ENCODE results near the gene RABEP2.

RABEP2 gene

DNA sequence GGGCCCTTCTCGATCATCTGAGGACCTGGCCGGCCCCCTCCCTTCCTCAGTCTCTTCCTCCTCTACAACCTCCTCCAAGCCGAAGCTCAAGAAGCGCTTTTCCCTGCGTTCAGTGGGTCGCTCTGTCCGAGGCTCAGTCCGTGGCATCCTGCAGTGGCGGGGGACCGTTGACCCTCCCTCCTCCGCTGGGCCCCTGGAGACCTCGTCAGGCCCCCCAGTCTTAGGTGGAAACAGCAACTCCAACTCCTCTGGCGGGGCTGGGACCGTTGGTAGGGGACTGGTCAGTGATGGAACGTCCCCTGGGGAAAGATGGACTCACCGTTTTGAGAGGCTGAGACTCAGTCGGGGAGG is 58.6 kb downstream of the RABEP2 start:
- DNase-seq (ENCODE audit: low read depth), result no peak
- TF ChIP-seq, protein P1, sequence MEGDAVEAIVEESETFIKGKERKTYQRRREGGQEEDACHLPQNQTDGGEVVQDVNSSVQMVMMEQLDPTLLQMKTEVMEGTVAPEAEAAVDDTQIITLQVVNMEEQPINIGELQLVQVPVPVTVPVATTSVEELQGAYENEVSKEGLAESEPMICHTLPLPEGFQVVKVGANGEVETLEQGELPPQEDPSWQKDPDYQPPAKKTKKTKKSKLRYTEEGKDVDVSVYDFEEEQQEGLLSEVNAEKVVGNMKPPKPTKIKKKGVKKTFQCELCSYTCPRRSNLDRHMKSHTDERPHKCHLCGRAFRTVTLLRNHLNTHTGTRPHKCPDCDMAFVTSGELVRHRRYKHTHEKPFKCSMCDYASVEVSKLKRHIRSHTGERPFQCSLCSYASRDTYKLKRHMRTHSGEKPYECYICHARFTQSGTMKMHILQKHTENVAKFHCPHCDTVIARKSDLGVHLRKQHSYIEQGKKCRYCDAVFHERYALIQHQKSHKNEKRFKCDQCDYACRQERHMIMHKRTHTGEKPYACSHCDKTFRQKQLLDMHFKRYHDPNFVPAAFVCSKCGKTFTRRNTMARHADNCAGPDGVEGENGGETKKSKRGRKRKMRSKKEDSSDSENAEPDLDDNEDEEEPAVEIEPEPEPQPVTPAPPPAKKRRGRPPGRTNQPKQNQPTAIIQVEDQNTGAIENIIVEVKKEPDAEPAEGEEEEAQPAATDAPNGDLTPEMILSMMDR (IDR thresholded peaks at IDR 0.05; ENCODE audit: insufficient read depth, low read depth, low read length, missing control alignments), result no peak
- no peak overlapping the region for H3K4me3 ChIP-seq (ENCODE audit: low read length)

DNA sequence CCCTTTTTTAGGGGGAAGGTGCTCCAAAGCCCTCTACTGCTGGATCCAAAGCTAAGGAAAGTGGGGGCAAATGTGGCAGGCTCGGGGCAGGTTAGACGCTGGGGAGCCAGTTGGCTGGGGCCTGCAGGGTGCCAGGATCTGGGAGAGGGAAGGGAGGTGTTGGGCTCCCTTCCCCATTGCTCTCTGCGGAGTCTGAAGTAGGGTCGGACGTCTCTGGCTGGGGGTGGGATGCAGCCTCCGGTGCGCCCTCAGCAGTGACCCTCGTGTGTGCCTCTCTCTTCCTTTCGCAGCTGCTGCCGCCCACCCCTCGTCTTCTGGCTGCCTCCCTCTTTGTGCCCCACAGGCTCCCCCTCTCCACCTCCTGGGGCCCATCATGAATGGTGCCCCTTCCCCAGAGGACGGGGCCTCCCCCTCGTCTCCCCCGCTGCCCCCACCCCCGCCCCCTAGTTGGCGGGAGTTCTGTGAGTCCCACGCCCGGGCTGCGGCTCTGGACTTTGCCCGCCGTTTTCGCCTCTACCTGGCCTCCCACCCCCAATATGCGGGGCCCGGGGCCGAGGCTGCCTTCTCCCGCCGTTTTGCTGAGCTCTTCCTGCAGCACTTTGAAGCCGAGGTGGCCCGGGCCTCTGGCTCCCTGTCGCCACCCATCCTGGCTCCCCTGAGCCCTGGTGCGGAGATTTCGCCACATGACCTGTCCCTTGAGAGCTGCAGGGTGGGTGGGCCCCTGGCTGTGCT is 59.1 kb downstream of the RABEP2 start:
- TF ChIP-seq, protein P1 (IDR thresholded peaks at IDR 0.05; ENCODE audit: insufficient read depth, low read depth, low read length, missing control alignments), result no peak
- H3K4me3 ChIP-seq (ENCODE audit: low read length), result no peak overlapping the region
- no peak for DNase-seq (ENCODE audit: low read depth)

DNA sequence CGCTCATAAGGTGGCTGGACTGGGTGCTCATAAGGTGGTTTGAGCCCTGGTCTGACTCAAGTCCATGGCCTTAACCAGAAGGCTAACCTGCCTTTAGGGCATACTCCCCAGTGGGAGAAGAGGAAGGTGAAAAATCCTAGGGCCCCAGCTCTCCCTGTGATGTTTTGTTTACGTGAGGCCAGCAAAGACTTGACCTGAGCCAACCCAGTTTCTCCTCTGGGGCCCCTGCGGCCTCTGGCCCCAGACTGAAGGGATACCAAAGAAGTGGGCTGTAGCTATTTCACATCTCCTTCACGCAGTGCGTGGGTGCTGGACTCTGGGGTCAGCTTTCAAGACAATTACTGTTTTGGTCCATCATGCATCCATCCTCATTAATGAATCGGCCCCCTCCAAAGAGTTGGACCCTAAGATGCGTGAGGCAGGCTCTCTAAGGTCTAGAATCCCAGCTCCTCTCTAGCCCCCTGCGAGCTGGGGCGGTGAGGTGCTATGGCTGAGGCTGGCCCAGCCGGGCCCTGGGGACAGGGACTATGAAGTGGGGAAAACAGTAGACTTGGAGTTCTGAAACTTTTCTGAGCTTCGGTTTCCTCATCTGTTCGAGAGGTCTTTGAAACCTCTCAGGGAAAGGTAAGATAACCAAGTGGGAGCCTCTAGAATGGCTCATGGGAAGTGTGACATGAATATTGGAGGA is 59.9 kb downstream of the RABEP2 start:
- H3K4me3 ChIP-seq (ENCODE audit: low read length), result peak overlapping the region; percentile 96
- no peak for DNase-seq (ENCODE audit: low read depth)
- TF ChIP-seq, protein P1 (IDR thresholded peaks at IDR 0.05; ENCODE audit: insufficient read depth, low read depth, low read length, missing control alignments), result no peak

DNA sequence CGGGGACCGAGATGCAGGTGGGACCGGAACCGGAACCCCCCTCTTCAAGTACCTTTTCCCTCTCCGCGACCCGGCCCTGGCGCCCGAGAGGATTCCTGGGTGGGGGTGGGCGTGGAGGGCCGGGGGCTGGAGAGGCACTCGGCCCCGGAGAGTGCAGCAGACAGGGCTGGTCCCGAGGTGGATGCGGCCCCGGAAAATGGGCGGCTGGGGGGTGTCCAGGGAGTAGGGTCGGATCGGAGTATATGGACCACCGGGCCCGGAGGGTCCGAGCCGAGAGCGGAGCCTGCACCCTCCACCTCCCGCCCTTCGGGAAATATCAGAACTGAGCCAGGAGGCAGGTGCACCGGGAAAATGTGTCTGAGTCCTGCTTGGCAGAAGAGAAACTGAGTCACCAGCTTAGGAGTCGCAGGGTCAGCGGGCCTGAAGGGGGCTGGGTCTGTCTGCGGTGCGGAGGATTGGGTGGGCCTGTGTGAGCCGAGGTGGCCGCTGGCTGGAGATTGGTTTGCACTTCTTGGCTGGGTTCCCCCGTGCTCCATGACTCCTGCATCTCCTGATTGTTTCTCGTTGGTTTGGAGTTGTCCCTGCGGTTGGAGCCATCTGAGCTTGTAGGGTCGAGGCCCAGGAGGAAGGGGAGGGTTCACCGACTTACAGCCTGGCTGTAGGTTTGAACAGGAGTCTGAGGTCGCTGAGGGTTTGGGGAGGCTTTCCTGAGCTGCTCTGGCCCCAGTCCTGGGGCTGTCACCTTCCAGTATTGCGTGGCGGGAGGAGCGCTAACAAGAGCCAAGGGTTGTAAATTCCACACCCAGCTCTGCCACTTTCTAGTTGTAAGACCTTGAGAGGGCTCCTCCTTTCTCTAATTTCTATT is 60.9 kb downstream of the RABEP2 start:
- DNase-seq (ENCODE audit: low read depth), result no peak
- peak overlapping the region; percentile 96 for H3K4me3 ChIP-seq (ENCODE audit: low read length)
- TF ChIP-seq, protein P1 (IDR thresholded peaks at IDR 0.05; ENCODE audit: insufficient read depth, low read depth, low read length, missing control alignments), result no peak

DNA sequence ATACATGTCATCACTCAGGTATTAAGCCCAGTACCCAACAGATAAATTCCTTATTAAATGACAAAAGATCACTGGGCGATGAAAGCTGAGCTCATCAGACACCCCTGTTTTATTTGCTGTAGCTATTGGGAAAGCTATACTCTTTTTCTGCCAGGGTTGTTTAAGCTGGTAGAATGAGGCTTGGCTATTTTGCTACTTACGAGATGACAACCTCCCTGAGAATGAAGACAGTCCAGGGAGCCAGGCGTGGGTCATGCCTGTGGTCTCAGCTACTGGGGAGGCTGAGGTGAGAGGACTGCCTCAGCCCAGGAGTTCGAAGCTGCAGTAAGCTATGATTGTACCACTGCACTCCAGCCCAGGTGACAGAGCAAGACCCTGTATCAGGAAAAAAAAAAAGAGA is 65.7 kb downstream of the RABEP2 start:
- H3K4me3 ChIP-seq (ENCODE audit: low read length), result no peak overlapping the region
- TF ChIP-seq, protein P1 (IDR thresholded peaks at IDR 0.05; ENCODE audit: insufficient read depth, low read depth, low read length, missing control alignments), result no peak
- DNase-seq (ENCODE audit: low read depth), result no peak

DNA sequence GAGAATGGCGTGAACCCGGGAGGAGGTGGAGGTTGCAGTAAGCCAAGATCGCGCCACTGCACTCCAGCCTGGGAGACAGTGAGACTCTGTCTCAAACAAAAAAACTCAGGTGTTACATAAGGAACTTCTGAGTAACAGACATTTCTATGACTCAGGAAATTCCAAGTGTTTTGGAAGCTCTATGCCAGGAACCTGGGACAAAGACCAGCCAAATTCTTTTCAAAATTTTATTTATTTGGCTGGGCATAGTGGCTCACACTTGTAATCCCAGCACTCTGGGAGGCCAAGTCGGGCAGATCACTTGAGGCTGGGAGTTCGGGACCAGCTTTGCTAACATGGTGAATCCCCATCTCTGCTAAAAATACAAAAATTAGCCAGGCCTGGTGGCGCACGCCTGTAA is 66.6 kb downstream of the RABEP2 start:
- DNase-seq (ENCODE audit: low read depth), result peak; percentile 61
- H3K4me3 ChIP-seq (ENCODE audit: low read length), result no peak overlapping the region
- TF ChIP-seq, protein P1 (IDR thresholded peaks at IDR 0.05; ENCODE audit: insufficient read depth, low read depth, low read length, missing control alignments), result no peak

All from epithelial cell of esophagus (primary cell).